IMR-90 (cell line): ENCODE data around the gene ELOA. TPM values are rescaled to one million over a fixed set of nuclear protein-coding genes. Genes with fewer than 3 reads are reported as not detected.

Experiments
- ATAC-seq: fragments of 200-7000 bp; cut with Tn5 transposase; 2 replicates; pipeline ENCODE4 v1.9.1; 2020; ENCODE audit warnings: low read depth, mild to moderate bottlenecking, moderate library complexity
- BruUV-seq: library from RNA; stranded (reverse); fragments of 400-500 nt; replicated peaks from 2 replicates; lab custom pipeline; 2021; lab: Mats Ljungman, UMichigan
- CTCF ChIA-PET: fragments of 300-600 bp; formaldehyde crosslinking; extraction: SDS; loops from one replicate; lab custom pipeline; 2021; ENCODE audit warnings: antibody characterized with exemption; lab: Yijun Ruan, JAX
- POLR2A ChIA-PET: fragments of 300-600 bp; sonication (Branson Sonifier 250); formaldehyde crosslinking; loops from one replicate; lab custom pipeline; 2022; ENCODE audit warnings: antibody characterized with exemption; ENCODE audit not compliant: unreplicated experiment; lab: Charles Lee
- DNase-seq: peaks from one replicate; pipeline ENCODE4 v3.0.0; 2013
- H2AFZ ChIP-seq: replicated peaks from 2 replicates; pipeline ENCODE3; 2013; ENCODE audit warnings: low read length, mild to moderate bottlenecking; ENCODE audit not compliant: poor library complexity
- H2AK5ac ChIP-seq: 2 replicates; pipeline ENCODE4 v1.6.1; 2013; ENCODE audit warnings: low read depth, low read length, inconsistent platforms
- H2AK9ac ChIP-seq: replicated peaks from 2 replicates; pipeline ENCODE3; 2013; ENCODE audit warnings: mild to moderate bottlenecking, low read depth, low read length, moderate library complexity; ENCODE audit not compliant: poor library complexity
- H2BK120ac ChIP-seq: 2 replicates; pipeline ENCODE4 v1.6.1; 2013; ENCODE audit warnings: low read depth, low read length, inconsistent platforms
- H2BK15ac ChIP-seq: 3 replicates; pipeline ENCODE4 v1.6.1; 2013; ENCODE audit warnings: low read depth, low read length, inconsistent platforms
- H2BK20ac ChIP-seq: 2 replicates; pipeline ENCODE4 v1.6.1; 2013; ENCODE audit warnings: low read depth, mild to moderate bottlenecking, inconsistent platforms, low read length, moderate library complexity
- H2BK5ac ChIP-seq: 2 replicates; pipeline ENCODE4 v1.6.1; 2013; ENCODE audit warnings: mild to moderate bottlenecking, low read depth, low read length, inconsistent platforms; ENCODE audit not compliant: poor library complexity, severe bottlenecking
- H3K14ac ChIP-seq: replicated peaks from 2 replicates; pipeline ENCODE4 v1.6.1; 2013; ENCODE audit warnings: low read depth, low read length, inconsistent platforms
- H3K18ac ChIP-seq: 2 replicates; pipeline ENCODE4 v1.6.1; 2013; ENCODE audit warnings: low read depth, low read length, control low read depth
- H3K23ac ChIP-seq: 2 replicates; pipeline ENCODE4 v1.6.1; 2013; ENCODE audit warnings: low read depth, low read length, inconsistent platforms
- H3K27ac ChIP-seq: 2 replicates; pipeline ENCODE4 v1.5.1; 2013; ENCODE audit warnings: mild to moderate bottlenecking, control low read depth, low read length; ENCODE audit not compliant: insufficient read depth
- H3K27me3 ChIP-seq: 2 replicates; pipeline ENCODE4 v1.6.1; 2013; ENCODE audit warnings: low read length; ENCODE audit not compliant: control insufficient read depth, insufficient read depth
- H3K36me3 ChIP-seq: 2 replicates; pipeline ENCODE4 v1.6.1; 2013; ENCODE audit warnings: low read length, mixed read lengths; ENCODE audit not compliant: control insufficient read depth, insufficient read depth
- H3K4ac ChIP-seq: 2 replicates; pipeline ENCODE4 v1.6.1; 2013; ENCODE audit warnings: low read depth, low read length, inconsistent platforms
- H3K4me1 ChIP-seq: 2 replicates; pipeline ENCODE4 v1.6.1; 2013; ENCODE audit warnings: low read length, mixed read lengths; ENCODE audit not compliant: control insufficient read depth, insufficient read depth
- H3K4me2 ChIP-seq: 2 replicates; pipeline ENCODE4 v1.6.1; 2013; ENCODE audit warnings: low read depth, mild to moderate bottlenecking, control low read depth, low read length, moderate library complexity
- H3K4me3 ChIP-seq: 2 replicates; pipeline ENCODE4 v1.5.1; 2013; ENCODE audit warnings: low read depth, mild to moderate bottlenecking, control low read depth, low read length, moderate library complexity; ENCODE audit not compliant: insufficient read depth
- H3K56ac ChIP-seq: 2 replicates; pipeline ENCODE4 v1.6.1; 2013; ENCODE audit warnings: low read length, inconsistent platforms; ENCODE audit not compliant: insufficient read depth; ENCODE audit errors: extremely low read depth
- H3K79me1 ChIP-seq, 2 experiments: 2 replicates each; pipeline ENCODE4 v1.6.1; 2013; ENCODE audit warnings: low read length in 2 of 2, inconsistent platforms in 1 of 2, low read depth in 1 of 2
- H3K9ac ChIP-seq: 2 replicates; pipeline ENCODE4 v1.6.1; 2013; ENCODE audit warnings: low read depth, low read length, control low read depth
- H3K9me1 ChIP-seq: 2 replicates; pipeline ENCODE4 v1.6.1; 2013; ENCODE audit warnings: low read length, inconsistent platforms; ENCODE audit not compliant: insufficient read depth
- H3K9me3 ChIP-seq: 2 replicates; pipeline ENCODE4 v1.6.1; 2013; ENCODE audit warnings: low read length; ENCODE audit not compliant: control insufficient read depth, insufficient read depth
- H4K20me1 ChIP-seq: 2 replicates; pipeline ENCODE4 v1.6.1; 2013; ENCODE audit warnings: low read length, inconsistent platforms; ENCODE audit not compliant: insufficient read depth
- H4K5ac ChIP-seq: 2 replicates; pipeline ENCODE4 v1.6.1; 2013; ENCODE audit warnings: mild to moderate bottlenecking, low read depth, low read length, control low read depth
- H4K8ac ChIP-seq, 2 experiments: 2 replicates each; pipeline ENCODE4 v1.6.1; 2013; ENCODE audit warnings: low read depth in 2 of 2, low read length in 2 of 2, control low read depth in 1 of 2, inconsistent platforms in 1 of 2
- H4K91ac ChIP-seq: 2 replicates; pipeline ENCODE4 v1.6.1; 2013; ENCODE audit warnings: low read depth, low read length, inconsistent platforms; ENCODE audit not compliant: insufficient read depth
- BHLHE40 ChIP-seq: fragments of 150-350 bp; IDR thresholded peaks from 2 replicates; pipeline ENCODE4 v1.6.1; 2016; ENCODE audit warnings: mild to moderate bottlenecking, low read depth, low read length
- CEBPB ChIP-seq: IDR thresholded peaks from 2 replicates; pipeline ENCODE4 v1.6.1; 2012; ENCODE audit warnings: low read depth, low read length, improper control_type of control experiment
- CHD1 ChIP-seq: IDR thresholded peaks from 2 replicates; pipeline ENCODE4 v1.6.1; 2012; ENCODE audit warnings: low read depth, low read length, improper control_type of control experiment
- FOS ChIP-seq: fragments of 150-350 bp; IDR thresholded peaks from 2 replicates; pipeline ENCODE4 v1.6.1; 2016; ENCODE audit warnings: low read depth, low read length
- MAFK ChIP-seq: IDR thresholded peaks from 2 replicates; pipeline ENCODE4 v1.6.1; 2012; ENCODE audit warnings: low read depth, low read length, improper control_type of control experiment
- MAZ ChIP-seq: IDR thresholded peaks from 2 replicates; pipeline ENCODE4 v1.6.1; 2012; ENCODE audit warnings: low read depth, mild to moderate bottlenecking, low read length, improper control_type of control experiment, moderate library complexity, borderline replicate concordance
- MXI1 ChIP-seq: IDR thresholded peaks from 2 replicates; pipeline ENCODE4 v1.6.1; 2012; ENCODE audit warnings: low read depth, mild to moderate bottlenecking, low read length, moderate library complexity, borderline replicate concordance
- NFE2L2 ChIP-seq: fragments of 150-350 bp; IDR thresholded peaks from 2 replicates; pipeline ENCODE4 v1.6.1; 2016; ENCODE audit warnings: low read depth, mild to moderate bottlenecking, low read length
- POLR2A ChIP-seq: IDR thresholded peaks from 2 replicates; pipeline ENCODE4 v1.6.1; 2012; ENCODE audit warnings: mild to moderate bottlenecking, low read depth, low read length
- RAD21 ChIP-seq: IDR thresholded peaks from 2 replicates; pipeline ENCODE4 v1.6.1; 2012; ENCODE audit warnings: low read length, improper control_type of control experiment
- RCOR1 ChIP-seq: IDR thresholded peaks from 2 replicates; pipeline ENCODE4 v1.6.1; 2012; ENCODE audit warnings: mild to moderate bottlenecking, low read length, improper control_type of control experiment; ENCODE audit not compliant: insufficient replicate concordance
- RFX5 ChIP-seq: IDR thresholded peaks from 2 replicates; pipeline ENCODE4 v1.8.0; 2012; ENCODE audit warnings: low read depth, mild to moderate bottlenecking, low read length, moderate library complexity
- SMC3 ChIP-seq: fragments of 150-350 bp; IDR thresholded peaks from 2 replicates; pipeline ENCODE4 v1.6.1; 2016; ENCODE audit warnings: low read depth, mild to moderate bottlenecking, antibody characterized with exemption, low read length, moderate library complexity
- WGBS, 2 experiments: methylation state at CpG; one replicate each; pipeline versions ENCODE4 v1.1.5 to v1.1.7; 2013; ENCODE audit warnings: missing lambda C conversion rate in 2 of 2; ENCODE audit not compliant: insufficient read length in 1 of 2; ENCODE audit errors: extremely low coverage in 2 of 2; 5-methylcytosine and 5-hydroxymethylcytosine counted together
- dilution Hi-C: fragments of 300-500 bp; cut with HindIII; formaldehyde crosslinking; loops from one replicate; pipeline ENCODE4 v1.14.3; 2018; ENCODE audit warnings: low sequenced_read_pairs; ENCODE audit not compliant: unreplicated experiment
- in situ Hi-C: fragments of 300-500 bp; cut with MboI; formaldehyde crosslinking; loops from 3 replicates; pipeline ENCODE4 v1.14.3; 2019; ENCODE audit warnings: low sequenced_read_pairs, inconsistent platforms, mixed read lengths
- intact Hi-C: fragments of 100-400 bp; cut with micrococcal nuclease; formaldehyde crosslinking; loops from 2 replicates; pipeline ENCODE4 v1.10.0; 2022
- polyA plus RNA-seq, 3 experiments: library from polyadenylated mRNA; depleted of rRNA; stranded (reverse); fragments of >200 nt; gene quantifications; 2 replicates each; pipeline ENCODE4 v1.2.3, GENCODE V29; 2012; ENCODE audit warnings: low replicate concordance in 1 of 3
- total RNA-seq: library from RNA; depleted of rRNA; stranded (reverse); fragments of >200 nt; gene quantifications from 2 replicates; pipeline ENCODE4 v1.2.3, GENCODE V29; 2012
- TF ChIP-seq, protein P1 (sequence below): conservative IDR thresholded peaks from 2 replicates; pipeline ENCODE4 v1.5.1; 2012; ENCODE audit warnings: mild to moderate bottlenecking, low read depth, low read length, improper control_type of control experiment
- TF ChIP-seq, protein P2 (sequence below): fragments of 150-350 bp; IDR thresholded peaks from 2 replicates; pipeline ENCODE4 v1.6.1; 2016; ENCODE audit warnings: low read depth, mild to moderate bottlenecking, low read length, moderate library complexity, borderline replicate concordance
- TF ChIP-seq, protein P3 (sequence below): fragments of 150-350 bp; IDR thresholded peaks from 2 replicates; pipeline ENCODE4 v1.6.1; 2017; ENCODE audit warnings: mild to moderate bottlenecking, antibody characterized with exemption, low read length, low read depth

The ELOA gene
- total and polyA plus RNA-seq, 2 of the 4 experiments (the other 2 are of a cell fraction): 22.9 to 40.7 TPM

DNA sequence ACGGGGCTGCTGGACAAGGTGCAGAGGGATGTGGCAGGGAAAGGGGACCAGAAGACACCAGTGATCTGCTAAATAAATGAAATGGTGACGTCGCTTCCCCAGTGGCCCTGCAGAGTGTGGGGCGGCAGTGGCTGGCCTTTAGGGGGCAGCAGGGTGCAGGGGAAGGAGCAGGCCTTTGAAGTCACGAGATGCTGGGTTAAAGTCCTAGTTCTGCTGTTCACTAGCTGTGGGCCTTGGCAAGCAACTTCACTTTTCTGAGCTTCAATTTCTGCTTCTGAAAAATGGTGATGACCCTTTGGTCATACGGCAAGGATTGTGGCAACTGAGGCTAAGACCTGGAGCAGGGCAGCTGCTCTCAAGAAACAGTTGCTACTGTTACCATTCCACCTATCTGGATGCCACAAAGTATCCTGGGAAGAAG is 66.5 kb downstream of the ELOA start:
- Histone ChIP-seq H2BK15ac (no peak overlapping the region), H3K4ac (no peak overlapping the region), H3K9me3 (no peaks in the 10 kb centered on the region), H3K4me1 (no peaks in the 10 kb centered on the region), H2AK9ac (peak overlapping the region; percentile 28), H2BK20ac (no peak overlapping the region), H3K9me1 (peaks cover 10% of the 10 kb centered on the region; the same call in 1 of the 2 replicates), H3K36me3 (peaks cover 38% of the 10 kb centered on the region), H3K23ac (no peak overlapping the region), H4K20me1 (no peaks in the 10 kb centered on the region), H4K91ac (no peak overlapping the region), H2BK120ac (no peak overlapping the region), H3K18ac (no peak overlapping the region), H3K27ac (no peak overlapping the region), H4K5ac (no peak overlapping the region), H3K14ac (no peak overlapping the region), H4K8ac (no peak overlapping the region), H3K4me2 (no peak overlapping the region), H3K79me1 (no peaks in the 10 kb centered on the region), H3K27me3 (no peaks in the 10 kb centered on the region), H2AK5ac (no peak overlapping the region), H2BK5ac (no peak overlapping the region), H3K56ac (no peak overlapping the region), H3K4me3 (no peak overlapping the region), H2AFZ (peak overlapping the region; percentile 35), H3K9ac (no peak overlapping the region)
- 44% methylated on average over 1 of the region's 6 CpGs; no CpG with 5 or more reads in 1 of the 2 experiments for WGBS, 2 experiments
- intact Hi-C loops (loop anchor here (1.0 to 5.0 kb wide), 2 partner anchors 59 to 218 kb away; partner anchors contain the start of gene FUCA1), dilution Hi-C loops (no loop called here), in situ Hi-C loops (no loop called here)
- peak; percentile 91 for ATAC-seq
- no peak for TF ChIP-seq CEBPB
- TF ChIP-seq MXI1: no peak
- peak; percentile 90 for TF ChIP-seq BHLHE40
- TF ChIP-seq, protein P1, sequence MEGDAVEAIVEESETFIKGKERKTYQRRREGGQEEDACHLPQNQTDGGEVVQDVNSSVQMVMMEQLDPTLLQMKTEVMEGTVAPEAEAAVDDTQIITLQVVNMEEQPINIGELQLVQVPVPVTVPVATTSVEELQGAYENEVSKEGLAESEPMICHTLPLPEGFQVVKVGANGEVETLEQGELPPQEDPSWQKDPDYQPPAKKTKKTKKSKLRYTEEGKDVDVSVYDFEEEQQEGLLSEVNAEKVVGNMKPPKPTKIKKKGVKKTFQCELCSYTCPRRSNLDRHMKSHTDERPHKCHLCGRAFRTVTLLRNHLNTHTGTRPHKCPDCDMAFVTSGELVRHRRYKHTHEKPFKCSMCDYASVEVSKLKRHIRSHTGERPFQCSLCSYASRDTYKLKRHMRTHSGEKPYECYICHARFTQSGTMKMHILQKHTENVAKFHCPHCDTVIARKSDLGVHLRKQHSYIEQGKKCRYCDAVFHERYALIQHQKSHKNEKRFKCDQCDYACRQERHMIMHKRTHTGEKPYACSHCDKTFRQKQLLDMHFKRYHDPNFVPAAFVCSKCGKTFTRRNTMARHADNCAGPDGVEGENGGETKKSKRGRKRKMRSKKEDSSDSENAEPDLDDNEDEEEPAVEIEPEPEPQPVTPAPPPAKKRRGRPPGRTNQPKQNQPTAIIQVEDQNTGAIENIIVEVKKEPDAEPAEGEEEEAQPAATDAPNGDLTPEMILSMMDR: peak; percentile 75
- TF ChIP-seq, protein P2, sequence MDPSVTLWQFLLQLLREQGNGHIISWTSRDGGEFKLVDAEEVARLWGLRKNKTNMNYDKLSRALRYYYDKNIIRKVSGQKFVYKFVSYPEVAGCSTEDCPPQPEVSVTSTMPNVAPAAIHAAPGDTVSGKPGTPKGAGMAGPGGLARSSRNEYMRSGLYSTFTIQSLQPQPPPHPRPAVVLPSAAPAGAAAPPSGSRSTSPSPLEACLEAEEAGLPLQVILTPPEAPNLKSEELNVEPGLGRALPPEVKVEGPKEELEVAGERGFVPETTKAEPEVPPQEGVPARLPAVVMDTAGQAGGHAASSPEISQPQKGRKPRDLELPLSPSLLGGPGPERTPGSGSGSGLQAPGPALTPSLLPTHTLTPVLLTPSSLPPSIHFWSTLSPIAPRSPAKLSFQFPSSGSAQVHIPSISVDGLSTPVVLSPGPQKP: no peak
- no peak for TF ChIP-seq MAZ
- TF ChIP-seq RFX5: no peak
- TF ChIP-seq POLR2A: no peak
- TF ChIP-seq, protein P3, sequence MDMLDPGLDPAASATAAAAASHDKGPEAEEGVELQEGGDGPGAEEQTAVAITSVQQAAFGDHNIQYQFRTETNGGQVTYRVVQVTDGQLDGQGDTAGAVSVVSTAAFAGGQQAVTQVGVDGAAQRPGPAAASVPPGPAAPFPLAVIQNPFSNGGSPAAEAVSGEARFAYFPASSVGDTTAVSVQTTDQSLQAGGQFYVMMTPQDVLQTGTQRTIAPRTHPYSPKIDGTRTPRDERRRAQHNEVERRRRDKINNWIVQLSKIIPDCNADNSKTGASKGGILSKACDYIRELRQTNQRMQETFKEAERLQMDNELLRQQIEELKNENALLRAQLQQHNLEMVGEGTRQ: 0 out of 2 replicates have a peak, but pooled peaks have one; percentile 14
- no peak for TF ChIP-seq FOS
- no peak for TF ChIP-seq RCOR1
- TF ChIP-seq MAFK: no peak
- peak; percentile 74 for TF ChIP-seq RAD21
- no peak for TF ChIP-seq CHD1
- TF ChIP-seq NFE2L2: no peak
- peak; percentile 49 for TF ChIP-seq SMC3
- BruUV-seq: no TSS peak
- ChIA-PET POLR2A (no interaction called here), CTCF (interaction anchor here (0.5 to 2.0 kb wide), 4 partner anchors 9 to 107 kb away, joined by 3 to 7 read pairs (median 4); no protein-coding TSS in a partner anchor)
- peak; percentile 51 for DNase-seq
